GM12878 (cell line): Measurements from ENCODE around the gene PAX7. TPM values are rescaled to one million over a fixed set of nuclear protein-coding genes. Genes with fewer than 3 reads are reported as not detected.

Source experiments
- ATAC-seq: fragments of 200-7000 bp; cut with Tn5 transposase; 3 replicates; pipeline ENCODE4 v1.9.1; 2020; ENCODE audit warnings: mild to moderate bottlenecking, moderate library complexity
- BruUV-seq: library from RNA; stranded (reverse); fragments of 400-500 nt; replicated peaks from 2 replicates; lab custom pipeline; 2021; lab: Mats Ljungman, UMichigan
- CTCF ChIA-PET: fragments of 300-600 bp; sonication (Branson Sonifier 250); formaldehyde crosslinking; extraction: SDS; loops from one replicate; lab custom pipeline; 2021; ENCODE audit warnings: inconsistent platforms; lab: Yijun Ruan, JAX
- POLR2A ChIA-PET: fragments of 350-600 bp; formaldehyde crosslinking; extraction: SDS; loops from one replicate; lab custom pipeline; 2021; ENCODE audit warnings: inconsistent platforms; lab: Charles Lee
- RAD21 ChIA-PET: fragments of 300-600 bp; sonication (Branson Sonifier 250); formaldehyde crosslinking; loops from one replicate; lab custom pipeline; 2023; ENCODE audit warnings: antibody characterized with exemption; ENCODE audit not compliant: unreplicated experiment; lab: Charles Lee
- SMC1A ChIA-PET: fragments of 300-600 bp; sonication (Branson Sonifier 250); formaldehyde crosslinking; loops from one replicate; lab custom pipeline; 2023; ENCODE audit not compliant: unreplicated experiment, uncharacterized antibody; lab: Charles Lee
- DNase-seq: peaks from one replicate; pipeline ENCODE4 v3.0.0-alpha.2; 2011; ENCODE audit warnings: low read depth, low spot score
- FAIRE-seq: peaks from 3 replicates; lab custom pipeline; 2011; peaks lifted over from hg19 to GRCh38; lab: Jason Lieb, UNC
- H2AFZ ChIP-seq: 2 replicates; pipeline ENCODE4 v1.6.0; 2011; ENCODE audit warnings: low read depth, low read length, control low read depth; ENCODE audit not compliant: control insufficient read depth
- H3K27ac ChIP-seq: 2 replicates; pipeline ENCODE4 v1.5.1; 2011; ENCODE audit warnings: control low read depth; ENCODE audit not compliant: control insufficient read depth, insufficient read depth
- H3K27me3 ChIP-seq, 2 experiments: replicated peaks in 1 of 2; 2 replicates each; pipeline versions ENCODE4 v1.6.0 to v1.6.1; 2011; ENCODE audit warnings: low read length in 1 of 2; ENCODE audit not compliant: control insufficient read depth in 2 of 2, insufficient read depth in 2 of 2
- H3K36me3 ChIP-seq, 2 experiments: 2 replicates each; pipeline ENCODE4 v1.5.1; 2011; ENCODE audit warnings: low read length in 1 of 2; ENCODE audit not compliant: control insufficient read depth in 2 of 2, insufficient read depth in 2 of 2
- H3K4me1 ChIP-seq: 2 replicates; pipeline ENCODE4 v1.6.1; 2011; ENCODE audit warnings: mild to moderate bottlenecking, low read length, moderate library complexity, mixed read lengths; ENCODE audit not compliant: control insufficient read depth, insufficient read depth
- H3K4me2 ChIP-seq: 2 replicates; pipeline ENCODE4 v1.6.0; 2011; ENCODE audit warnings: control low read depth; ENCODE audit not compliant: control insufficient read depth, insufficient read depth
- H3K4me3 ChIP-seq: fragments of 200-600 bp; sonication (generic); 2 replicates; pipeline ENCODE4 v1.5.1; 2016
- H3K79me2 ChIP-seq: 2 replicates; pipeline ENCODE4 v1.6.0; 2011; ENCODE audit warnings: low read length; ENCODE audit not compliant: control insufficient read depth, insufficient read depth
- H3K9ac ChIP-seq: 2 replicates; pipeline ENCODE4 v1.8.0; 2011; ENCODE audit warnings: low read length, control low read depth, mixed read lengths; ENCODE audit not compliant: control insufficient read depth, insufficient read depth
- H3K9me3 ChIP-seq: replicated peaks from 3 replicates; pipeline ENCODE4 v1.5.1; 2011; ENCODE audit warnings: mild to moderate bottlenecking, low read length; ENCODE audit not compliant: control insufficient read depth, insufficient read depth
- H4K20me1 ChIP-seq: 2 replicates; pipeline ENCODE4 v1.6.0; 2011; ENCODE audit not compliant: control insufficient read depth, insufficient read depth
- ATF3 ChIP-seq: IDR thresholded peaks from 2 replicates; pipeline ENCODE4 v1.6.1; 2011; ENCODE audit warnings: low read depth, mild to moderate bottlenecking, low read length, moderate library complexity, borderline replicate concordance; ENCODE audit errors: extremely low read depth
- BRCA1 ChIP-seq: IDR thresholded peaks from 2 replicates; pipeline ENCODE4 v1.6.1; 2011; ENCODE audit warnings: low read depth, low read length, improper control_type of control experiment
- ELK1 ChIP-seq: IDR thresholded peaks from 2 replicates; pipeline ENCODE4 v1.6.1; 2012; ENCODE audit warnings: low read depth, low read length, improper control_type of control experiment
- GATAD2B ChIP-seq: fragments of 450-650 bp; conservative IDR thresholded peaks from 2 replicates; pipeline ENCODE4 v1.6.1; 2017; ENCODE audit warnings: low read depth, mild to moderate bottlenecking, moderate library complexity
- LARP7 ChIP-seq: fragments of 450-650 bp; IDR thresholded peaks from 2 replicates; pipeline ENCODE4 v1.6.1; 2017; ENCODE audit warnings: mild to moderate bottlenecking
- REST ChIP-seq: IDR thresholded peaks from 2 replicates; pipeline ENCODE4 v1.6.1; 2012; ENCODE audit warnings: mild to moderate bottlenecking, low read depth, low read length
- SMAD1 ChIP-seq: fragments of 450-650 bp; IDR thresholded peaks from 2 replicates; pipeline ENCODE4 v1.6.1; 2018; ENCODE audit warnings: mild to moderate bottlenecking, low read depth; ENCODE audit not compliant: partially characterized antibody
- TCF7 ChIP-seq: IDR thresholded peaks from 2 replicates; pipeline ENCODE4 v1.6.1; 2014; ENCODE audit warnings: antibody characterized with exemption, borderline replicate concordance
- ZNF217 ChIP-seq: fragments of 450-650 bp; IDR thresholded peaks from 2 replicates; pipeline ENCODE4 v1.6.1; 2017; ENCODE audit warnings: antibody characterized with exemption, mild to moderate bottlenecking
- WGBS: methylation state at CpG from one replicate; pipeline ENCODE4 v1.1.6; 2016; ENCODE audit warnings: low lambda C conversion rate; ENCODE audit not compliant: insufficient replicate concordance, insufficient coverage; ENCODE audit errors: missing lambda C conversion rate; 5-methylcytosine and 5-hydroxymethylcytosine counted together
- in situ Hi-C: fragments of 300-500 bp; cut with MboI; formaldehyde crosslinking; loops from 9 replicates; pipeline ENCODE4 v1.14.3; 2018; ENCODE audit warnings: mixed read lengths
- intact Hi-C: fragments of 100-400 bp; cut with micrococcal nuclease; formaldehyde crosslinking; loops from one replicate; pipeline ENCODE4 v1.14.2; 2022; ENCODE audit not compliant: unreplicated experiment
- polyA plus RNA-seq, 11 experiments: library from polyadenylated mRNA; depleted of rRNA in 4 of 11; unstranded in 6 of 11; stranded (reverse) in 5 of 11; fragments of >200 nt; fragmentation: Nextera tagmentation in 4 of 11; fragmentation: Illumina TruSeq in 1 of 11; extraction: Ambion mirVana in 4 of 11; extraction: Trizol in 1 of 11; gene quantifications; 1 replicate in 1 of 11; 2 replicates in 10 of 11; pipeline versions ENCODE4 v1.2.1 to v1.2.3, GENCODE V29; 2011 to 2016; ENCODE audit warnings: inconsistent platforms in 2 of 11, missing spikeins in 2 of 11, low read depth in 1 of 11
- total RNA-seq, 4 experiments: library from RNA; depleted of rRNA in 3 of 4; stranded (reverse); fragments of >200 nt in 3 of 4; fragmentation: Illumina TruSeq in 1 of 4; extraction: Trizol in 1 of 4; gene quantifications; 2 replicates each; pipeline versions ENCODE4 v1.2.1 to v1.2.3, GENCODE V29; 2013 to 2021

Gene PAX7
- total and polyA plus RNA-seq, 10 of the 15 experiments (the other 5 are each of a cell fraction or from before 2014, with no cell fraction given): not detected

- TF ChIP-seq ELK1 (no peak), TCF7 (no peak), BRCA1 (no peak), ZNF217 (no peak), REST (no peak), ATF3 (no peak)
- TF ChIP-seq, all 136 proteins: peak for 0
Measured at GRCh38 chr1:18673976-18674375, 43.3 kb downstream of the PAX7 start (continued).

GRCh38 chr1:18676332-18676781 lies 45.7 kb downstream of the PAX7 start:
- H4K20me1 ChIP-seq: no peaks in the 10 kb centered on the region
- WGBS: 0% methylated on average over 2 of the region's 6 CpGs
- no TSS peak for BruUV-seq
- no peak overlapping the region for H3K4me3 ChIP-seq
- peaks cover 0 to 3% of the 10 kb centered on the region in 2 experiments; a peak in 3 of 4 replicates for H3K27me3 ChIP-seq
- H3K9me3 ChIP-seq: no peaks in the 10 kb centered on the region
- ChIA-PET SMC1A (no interaction called here), RAD21 (no interaction called here), CTCF (no interaction called here), POLR2A (no interaction called here)
- no peaks in the 10 kb centered on the region for H3K36me3 ChIP-seq
- in situ Hi-C loops: no loop called here
- FAIRE-seq: no peak
- H3K79me2 ChIP-seq: no peaks in the 10 kb centered on the region
- H2AFZ ChIP-seq: no peak overlapping the region
- no peak for DNase-seq
- H3K9ac ChIP-seq: no peak overlapping the region
- H3K27ac ChIP-seq: no peak overlapping the region
- intact Hi-C loops: no loop called here
- H3K4me2 ChIP-seq: no peak overlapping the region
- H3K4me1 ChIP-seq: no peaks in the 10 kb centered on the region
- TF ChIP-seq SMAD1 (no peak), LARP7 (no peak), GATAD2B (no peak)
- no peak for ATAC-seq
